HEK293 (cell line): Measurements from ENCODE around the gene CCDC7.

Experiments used
- CTCF ChIP-seq: fragments of 450-650 bp; formaldehyde crosslinking; IDR thresholded peaks from 2 replicates; pipeline ENCODE4 v1.5.1; 2016; ENCODE audit warnings: missing biosample characterization, missing genetic modification characterization
- FEZF1 ChIP-seq: fragments of 450-650 bp; formaldehyde crosslinking; IDR thresholded peaks from 2 replicates; pipeline ENCODE4 v1.5.1; 2016; ENCODE audit warnings: missing biosample characterization, missing genetic modification characterization
- PATZ1 ChIP-seq: fragments of 450-650 bp; formaldehyde crosslinking; IDR thresholded peaks from 2 replicates; pipeline ENCODE4 v1.5.1; 2016; ENCODE audit warnings: missing biosample characterization, missing genetic modification characterization
- ZNF138 ChIP-seq: fragments of 450-650 bp; formaldehyde crosslinking; IDR thresholded peaks from 2 replicates; pipeline ENCODE4 v1.5.1; 2016; ENCODE audit warnings: missing biosample characterization, missing genetic modification characterization, borderline replicate concordance
- ZNF24 ChIP-seq: fragments of 450-650 bp; formaldehyde crosslinking; IDR thresholded peaks from 2 replicates; pipeline ENCODE4 v1.5.1; 2016; ENCODE audit warnings: missing biosample characterization, missing genetic modification characterization
- ZNF311 ChIP-seq: fragments of 450-650 bp; formaldehyde crosslinking; IDR thresholded peaks from 2 replicates; pipeline ENCODE4 v1.5.1; 2017; ENCODE audit warnings: missing biosample characterization, missing genetic modification characterization, borderline replicate concordance
- TF ChIP-seq, protein P1 (sequence below): fragments of 450-650 bp; formaldehyde crosslinking; optimal IDR thresholded peaks from 2 replicates; pipeline ENCODE3; 2016; ENCODE audit warnings: missing biosample characterization, mild to moderate bottlenecking, missing genetic modification characterization

DNA sequence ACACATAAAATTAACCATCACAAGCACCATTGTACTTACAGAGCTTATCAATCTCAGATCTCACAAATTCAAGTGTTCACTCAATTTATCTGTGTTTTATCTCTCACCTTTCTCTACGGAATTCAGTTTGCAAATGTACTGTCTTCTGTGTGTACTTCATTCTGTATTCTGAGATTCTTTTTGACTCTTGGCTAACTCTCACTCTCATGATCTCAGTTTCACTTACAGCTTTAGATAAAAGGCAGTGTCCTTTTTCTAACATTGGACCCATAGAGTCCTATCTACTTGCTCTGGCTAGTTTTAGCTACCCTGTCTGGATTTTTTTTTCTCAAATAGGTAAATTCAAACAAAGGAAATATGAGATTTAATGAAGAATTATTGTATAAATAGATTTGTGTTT, 176.0 kb downstream of the CCDC7 start:
- TF ChIP-seq ZNF138 (tag by site-specific recombination) (no peak), FEZF1 (tag by site-specific recombination) (no peak), PATZ1 (tag by site-specific recombination) (no peak), ZNF311 (tag by site-specific recombination) (no peak), CTCF (tag by site-specific recombination) (no peak), ZNF24 (tag by site-specific recombination) (no peak)
- TF ChIP-seq, protein P1, sequence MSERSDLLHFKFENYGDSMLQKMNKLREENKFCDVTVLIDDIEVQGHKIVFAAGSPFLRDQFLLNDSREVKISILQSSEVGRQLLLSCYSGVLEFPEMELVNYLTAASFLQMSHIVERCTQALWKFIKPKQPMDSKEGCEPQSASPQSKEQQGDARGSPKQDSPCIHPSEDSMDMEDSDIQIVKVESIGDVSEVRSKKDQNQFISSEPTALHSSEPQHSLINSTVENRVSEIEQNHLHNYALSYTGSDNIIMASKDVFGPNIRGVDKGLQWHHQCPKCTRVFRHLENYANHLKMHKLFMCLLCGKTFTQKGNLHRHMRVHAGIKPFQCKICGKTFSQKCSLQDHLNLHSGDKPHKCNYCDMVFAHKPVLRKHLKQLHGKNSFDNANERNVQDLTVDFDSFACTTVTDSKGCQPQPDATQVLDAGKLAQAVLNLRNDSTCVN (tag by site-specific recombination) = no peak
